HCT116 (cell line): Measurements from ENCODE around the gene LIN28A.

Experiments
- CTCF ChIP-seq, 3 experiments: fragments of 200-600 bp in 1 of 3; sonication (generic) in 1 of 3; IDR thresholded peaks in 2 of 3; conservative IDR thresholded peaks in 1 of 3; 2 replicates each; pipeline ENCODE4 v1.5.1; 2012 to 2017; ENCODE audit warnings: low read depth in 2 of 3, low read length in 2 of 3, antibody characterized with exemption in 1 of 3, borderline replicate concordance in 1 of 3, control low read depth in 1 of 3, mild to moderate bottlenecking in 1 of 3, mixed read lengths in 1 of 3, mixed run types in 1 of 3, moderate library complexity in 1 of 3; ENCODE audit not compliant: insufficient read depth in 1 of 3
- EZH2phosphoT487 ChIP-seq: fragments of 200-600 bp; IDR thresholded peaks from 2 replicates; pipeline ENCODE4 v1.6.1; 2018; ENCODE audit warnings: antibody characterized with exemption, borderline replicate concordance
- POLR2A ChIP-seq: IDR thresholded peaks from 2 replicates; pipeline ENCODE4 v1.7.0; 2011; ENCODE audit warnings: borderline replicate concordance; ENCODE audit not compliant: insufficient read depth, insufficient read length; ENCODE audit errors: extremely low read depth
- POLR2AphosphoS5 ChIP-seq: IDR thresholded peaks from 2 replicates; pipeline ENCODE4 v1.6.1; 2011; ENCODE audit warnings: mild to moderate bottlenecking, low read depth, low read length, moderate library complexity
- SIN3A ChIP-seq: IDR thresholded peaks from 2 replicates; pipeline ENCODE4 v1.6.1; 2012; ENCODE audit warnings: low read depth
- SP1 ChIP-seq: IDR thresholded peaks from 2 replicates; pipeline ENCODE4 v1.6.1; 2012; ENCODE audit warnings: low read depth
- TCF7L2 ChIP-seq: IDR thresholded peaks from 2 replicates; pipeline ENCODE4 v1.7.0; 2011; ENCODE audit warnings: borderline replicate concordance, inconsistent platforms; ENCODE audit not compliant: insufficient read depth, insufficient read length; ENCODE audit errors: extremely low read depth
- YY1 ChIP-seq: IDR thresholded peaks from 2 replicates; pipeline ENCODE4 v1.6.1; 2011; ENCODE audit warnings: low read length, low read depth, moderate library complexity, mild to moderate bottlenecking; ENCODE audit not compliant: insufficient replicate concordance; ENCODE audit errors: extremely low read depth
- ZBTB33 ChIP-seq: IDR thresholded peaks from 2 replicates; pipeline ENCODE4 v1.6.1; 2011; ENCODE audit warnings: mild to moderate bottlenecking, low read length, moderate library complexity; ENCODE audit not compliant: insufficient replicate concordance; ENCODE audit errors: extremely low read depth
- ZNF274 ChIP-seq: fragments of 200-500 bp; sonication (Bioruptor generic); IDR thresholded peaks from 2 replicates; pipeline ENCODE4 v1.6.1; 2014; ENCODE audit warnings: mild to moderate bottlenecking, low read depth, low read length, inconsistent platforms
- TF ChIP-seq, protein P1 (sequence below): IDR thresholded peaks from 2 replicates; pipeline ENCODE4 v1.6.1; 2012; ENCODE audit warnings: low read depth
- TF ChIP-seq, protein P2 (sequence below): IDR thresholded peaks from 2 replicates; pipeline ENCODE4 v1.6.1; 2012

GRCh38 chr1:26405281-26405915 lies 5.2 kb upstream of the LIN28A start:
- TF ChIP-seq CTCF (IDR thresholded peaks at IDR 0.05 in 2 of 3, conservative IDR thresholded peaks at IDR 0.05 in 1 of 3; ENCODE audit: borderline replicate concordance in 1 of 3, insufficient read depth in 1 of 3, low read depth in 2 of 3, low read length in 2 of 3) (no peak), TCF7L2 (no peak), POLR2A (no peak), ZBTB33 (no peak), YY1 (no peak), EZH2phosphoT487 (no peak), ZNF274 (no peak), POLR2AphosphoS5 (no peak), SP1 (no peak), SIN3A (no peak)
- TF ChIP-seq, protein P1, sequence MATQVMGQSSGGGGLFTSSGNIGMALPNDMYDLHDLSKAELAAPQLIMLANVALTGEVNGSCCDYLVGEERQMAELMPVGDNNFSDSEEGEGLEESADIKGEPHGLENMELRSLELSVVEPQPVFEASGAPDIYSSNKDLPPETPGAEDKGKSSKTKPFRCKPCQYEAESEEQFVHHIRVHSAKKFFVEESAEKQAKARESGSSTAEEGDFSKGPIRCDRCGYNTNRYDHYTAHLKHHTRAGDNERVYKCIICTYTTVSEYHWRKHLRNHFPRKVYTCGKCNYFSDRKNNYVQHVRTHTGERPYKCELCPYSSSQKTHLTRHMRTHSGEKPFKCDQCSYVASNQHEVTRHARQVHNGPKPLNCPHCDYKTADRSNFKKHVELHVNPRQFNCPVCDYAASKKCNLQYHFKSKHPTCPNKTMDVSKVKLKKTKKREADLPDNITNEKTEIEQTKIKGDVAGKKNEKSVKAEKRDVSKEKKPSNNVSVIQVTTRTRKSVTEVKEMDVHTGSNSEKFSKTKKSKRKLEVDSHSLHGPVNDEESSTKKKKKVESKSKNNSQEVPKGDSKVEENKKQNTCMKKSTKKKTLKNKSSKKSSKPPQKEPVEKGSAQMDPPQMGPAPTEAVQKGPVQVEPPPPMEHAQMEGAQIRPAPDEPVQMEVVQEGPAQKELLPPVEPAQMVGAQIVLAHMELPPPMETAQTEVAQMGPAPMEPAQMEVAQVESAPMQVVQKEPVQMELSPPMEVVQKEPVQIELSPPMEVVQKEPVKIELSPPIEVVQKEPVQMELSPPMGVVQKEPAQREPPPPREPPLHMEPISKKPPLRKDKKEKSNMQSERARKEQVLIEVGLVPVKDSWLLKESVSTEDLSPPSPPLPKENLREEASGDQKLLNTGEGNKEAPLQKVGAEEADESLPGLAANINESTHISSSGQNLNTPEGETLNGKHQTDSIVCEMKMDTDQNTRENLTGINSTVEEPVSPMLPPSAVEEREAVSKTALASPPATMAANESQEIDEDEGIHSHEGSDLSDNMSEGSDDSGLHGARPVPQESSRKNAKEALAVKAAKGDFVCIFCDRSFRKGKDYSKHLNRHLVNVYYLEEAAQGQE, result no peak
- TF ChIP-seq, protein P2, sequence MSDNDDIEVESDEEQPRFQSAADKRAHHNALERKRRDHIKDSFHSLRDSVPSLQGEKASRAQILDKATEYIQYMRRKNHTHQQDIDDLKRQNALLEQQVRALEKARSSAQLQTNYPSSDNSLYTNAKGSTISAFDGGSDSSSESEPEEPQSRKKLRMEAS, result no peak
